Vagina (tissue), 2 donors: Measurements from ENCODE around the gene CLEC16A. TPM values are rescaled to one million over a fixed set of nuclear protein-coding genes. Genes with fewer than 3 reads are reported as not detected.
A peak's percentile ranks its signal among the peaks of the same experiment; 100 is the strongest.

ENCODE experiments used
- DNase-seq, 2 donors: peaks; one replicate each; pipeline ENCODE4 v3.0.0-alpha.2; 2017; ENCODE audit errors: extremely low spot score in 2 of 2
- H3K27ac ChIP-seq: fragments of 200-600 bp; sonication (generic); one replicate; pipeline ENCODE4 v1.5.1; 2019
- H3K27me3 ChIP-seq: fragments of 200-600 bp; sonication (generic); one replicate; pipeline ENCODE4 v1.5.1; 2019
- H3K36me3 ChIP-seq, 2 donors: fragments of 200-600 bp; sonication (generic); one replicate each; pipeline ENCODE4 v1.5.1; 2017 to 2019
- H3K4me1 ChIP-seq: fragments of 200-600 bp; sonication (generic); one replicate; pipeline ENCODE4 v1.5.1; 2019
- H3K4me3 ChIP-seq, 2 donors: fragments of 200-600 bp; sonication (generic); 1 replicate in 1 of 2; 2 replicates in 1 of 2; pipeline ENCODE4 v1.5.1; 2016 to 2019
- H3K9me3 ChIP-seq: fragments of 200-600 bp; sonication (generic); one replicate; pipeline ENCODE4 v1.5.1; 2019
- POLR2A ChIP-seq, 2 donors: fragments of 450-650 bp; IDR thresholded peaks; one replicate each; pipeline ENCODE4 v1.6.1; 2017; ENCODE audit warnings: antibody characterized with exemption in 2 of 2, mild to moderate bottlenecking in 2 of 2, moderate library complexity in 2 of 2
- POLR2AphosphoS5 ChIP-seq, 2 donors: sonication (generic); formaldehyde crosslinking; IDR thresholded peaks; one replicate each; pipeline ENCODE4 v1.9.0; 2017; ENCODE audit warnings: antibody characterized with exemption in 2 of 2, mild to moderate bottlenecking in 2 of 2, low read depth in 1 of 2; ENCODE audit not compliant: insufficient read depth in 1 of 2
- intact Hi-C: fragments of 100-400 bp; cut with DNase I; formaldehyde crosslinking; loops from one replicate; pipeline ENCODE4 v1.15.1; 2023
- total RNA-seq: library from RNA; depleted of rRNA; stranded (reverse); fragments of >200 nt; gene quantifications from one replicate; pipeline ENCODE4 v1.2.3, GENCODE V29; 2016
- TF ChIP-seq, protein P1 (sequence below), 3 experiments: fragments of 450-650 bp in 2 of 3; fragments of 200-600 bp in 1 of 3; sonication (generic) in 1 of 3; IDR thresholded peaks; one replicate each; pipeline ENCODE4 v1.5.1; 2017 to 2019; ENCODE audit warnings: antibody characterized with exemption in 3 of 3, mild to moderate bottlenecking in 2 of 3, moderate library complexity in 2 of 3

CLEC16A gene
- total RNA-seq, 1 donor from 2014 or later = 21.6 TPM

DNA sequence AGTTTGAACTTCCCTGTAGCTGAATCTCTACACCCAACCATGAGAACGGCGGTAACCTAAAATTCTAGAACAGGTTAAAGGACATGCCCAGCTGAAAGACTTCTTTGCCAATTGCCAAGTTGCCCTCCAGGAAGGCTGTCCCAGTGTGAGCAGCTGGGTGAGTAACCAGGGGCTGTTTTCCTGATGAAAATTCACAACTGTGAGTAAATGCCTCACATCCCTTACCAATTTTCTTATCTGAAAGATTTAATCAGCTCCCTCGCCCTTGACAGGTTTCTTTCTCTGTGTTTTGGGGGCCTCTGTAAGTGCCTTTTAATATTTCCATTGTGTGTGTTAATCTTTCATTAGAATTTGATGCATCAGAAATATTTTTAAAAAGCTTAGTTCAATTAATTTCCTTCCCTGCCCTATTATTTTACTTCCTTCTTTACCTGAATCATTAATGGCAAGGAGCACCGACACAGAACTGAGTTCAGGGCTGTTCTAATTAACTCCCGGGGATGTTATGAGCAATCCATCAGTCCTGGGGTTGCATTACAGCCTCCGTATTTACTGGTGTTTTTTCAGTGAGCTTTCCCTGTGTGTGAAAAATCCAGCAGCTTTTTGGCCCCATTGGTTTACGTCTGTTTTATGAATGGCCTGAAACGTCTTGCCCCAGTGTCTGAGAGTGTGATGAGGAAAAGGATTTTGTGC is 152.9 kb downstream of the CLEC16A start:
- peaks cover 53% of the 10 kb centered on the region for H3K4me1 ChIP-seq
- H3K4me3 ChIP-seq = no peak overlapping the region
- intact Hi-C loops = no loop called here
- no peaks in the 10 kb centered on the region for H3K27me3 ChIP-seq
- H3K9me3 ChIP-seq = no peaks in the 10 kb centered on the region
- no peaks in the 10 kb centered on the region for H3K36me3 ChIP-seq
- TF ChIP-seq POLR2AphosphoS5 (IDR thresholded peaks at IDR 0.05; ENCODE audit: insufficient read depth in 1 of 2, low read depth in 1 of 2) (no peak), POLR2A (IDR thresholded peaks at IDR 0.05) (no peak)
- TF ChIP-seq, protein P1, sequence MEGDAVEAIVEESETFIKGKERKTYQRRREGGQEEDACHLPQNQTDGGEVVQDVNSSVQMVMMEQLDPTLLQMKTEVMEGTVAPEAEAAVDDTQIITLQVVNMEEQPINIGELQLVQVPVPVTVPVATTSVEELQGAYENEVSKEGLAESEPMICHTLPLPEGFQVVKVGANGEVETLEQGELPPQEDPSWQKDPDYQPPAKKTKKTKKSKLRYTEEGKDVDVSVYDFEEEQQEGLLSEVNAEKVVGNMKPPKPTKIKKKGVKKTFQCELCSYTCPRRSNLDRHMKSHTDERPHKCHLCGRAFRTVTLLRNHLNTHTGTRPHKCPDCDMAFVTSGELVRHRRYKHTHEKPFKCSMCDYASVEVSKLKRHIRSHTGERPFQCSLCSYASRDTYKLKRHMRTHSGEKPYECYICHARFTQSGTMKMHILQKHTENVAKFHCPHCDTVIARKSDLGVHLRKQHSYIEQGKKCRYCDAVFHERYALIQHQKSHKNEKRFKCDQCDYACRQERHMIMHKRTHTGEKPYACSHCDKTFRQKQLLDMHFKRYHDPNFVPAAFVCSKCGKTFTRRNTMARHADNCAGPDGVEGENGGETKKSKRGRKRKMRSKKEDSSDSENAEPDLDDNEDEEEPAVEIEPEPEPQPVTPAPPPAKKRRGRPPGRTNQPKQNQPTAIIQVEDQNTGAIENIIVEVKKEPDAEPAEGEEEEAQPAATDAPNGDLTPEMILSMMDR (IDR thresholded peaks at IDR 0.05) = no peak
- DNase-seq = no peak
- no peak overlapping the region for H3K27ac ChIP-seq

DNA sequence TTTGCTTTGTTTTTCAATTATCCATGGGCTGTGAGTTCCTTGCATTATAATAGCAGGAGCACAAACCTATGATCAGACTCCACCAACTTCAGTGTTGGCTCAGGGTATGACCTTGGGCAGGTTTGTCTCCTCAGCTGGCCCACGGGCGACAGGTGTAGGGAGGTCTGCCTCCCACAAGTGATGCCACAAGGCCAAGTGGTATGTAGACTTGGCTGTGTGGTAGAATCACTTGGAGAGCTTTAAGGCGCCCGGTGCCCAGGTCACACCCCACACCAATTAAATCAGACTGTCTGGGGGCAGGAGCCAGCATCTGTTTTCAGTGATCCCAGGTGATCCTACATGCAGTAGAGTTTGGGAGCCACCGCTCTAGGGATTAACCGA is 153.4 kb downstream of the CLEC16A start:
- TF ChIP-seq POLR2A (IDR thresholded peaks at IDR 0.05) (no peak), POLR2AphosphoS5 (IDR thresholded peaks at IDR 0.05; ENCODE audit: insufficient read depth in 1 of 2, low read depth in 1 of 2) (no peak)
- TF ChIP-seq, protein P1 (IDR thresholded peaks at IDR 0.05) = no peak
- intact Hi-C loops = no loop called here
- DNase-seq = no peak
- Histone ChIP-seq H3K4me1 (peaks cover 53% of the 10 kb centered on the region), H3K9me3 (no peaks in the 10 kb centered on the region), H3K36me3 (no peaks in the 10 kb centered on the region), H3K4me3 (no peak overlapping the region), H3K27me3 (no peaks in the 10 kb centered on the region), H3K27ac (no peak overlapping the region)

DNA sequence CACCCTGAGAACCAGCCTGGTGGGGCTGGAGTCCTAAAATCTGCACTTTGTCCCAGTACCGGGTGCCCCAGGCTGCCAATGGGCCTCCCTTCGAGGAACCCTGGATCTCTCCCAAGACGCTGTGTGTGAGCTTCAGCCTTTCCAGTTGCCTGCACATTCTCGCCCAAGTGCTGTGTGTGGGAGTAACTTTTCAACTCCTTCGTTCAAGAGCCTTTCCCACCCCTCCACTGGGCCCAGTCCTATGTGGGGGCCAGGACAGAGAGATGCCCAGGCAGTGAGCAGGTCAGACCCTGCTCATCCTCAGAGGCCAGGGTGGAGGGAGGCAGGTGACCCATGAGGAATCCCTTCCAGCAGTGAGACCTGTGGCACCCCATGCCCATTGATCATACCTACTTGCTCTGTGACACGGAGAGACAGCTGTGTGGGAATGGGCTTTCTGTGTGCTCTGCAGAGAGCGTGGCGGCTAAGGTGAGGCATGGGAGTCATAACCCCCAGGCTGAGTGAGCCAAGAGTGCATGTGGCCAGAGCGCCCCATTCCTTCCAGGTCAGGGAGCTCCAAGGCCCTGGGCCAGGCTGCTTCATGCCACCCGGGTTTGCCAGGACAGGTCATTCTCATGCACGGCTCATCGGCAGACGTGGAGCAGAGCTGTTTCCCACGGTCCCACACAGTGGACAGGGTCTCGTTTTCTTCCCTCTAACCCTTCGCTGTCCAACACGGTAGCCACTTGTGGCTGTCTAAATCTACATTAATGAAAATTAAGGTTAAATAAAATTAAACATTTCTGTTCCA is 154.4 kb downstream of the CLEC16A start:
- TF ChIP-seq POLR2AphosphoS5 (IDR thresholded peaks at IDR 0.05; ENCODE audit: insufficient read depth in 1 of 2, low read depth in 1 of 2) (no peak), POLR2A (IDR thresholded peaks at IDR 0.05) (no peak)
- TF ChIP-seq, protein P1 (IDR thresholded peaks at IDR 0.05) = no peak
- Histone ChIP-seq H3K36me3 (no peaks in the 10 kb centered on the region), H3K9me3 (no peaks in the 10 kb centered on the region), H3K27me3 (no peaks in the 10 kb centered on the region), H3K4me1 (peaks cover 55% of the 10 kb centered on the region), H3K27ac (no peak overlapping the region), H3K4me3 (no peak overlapping the region)
- no peak for DNase-seq
- intact Hi-C loops = no loop called here

DNA sequence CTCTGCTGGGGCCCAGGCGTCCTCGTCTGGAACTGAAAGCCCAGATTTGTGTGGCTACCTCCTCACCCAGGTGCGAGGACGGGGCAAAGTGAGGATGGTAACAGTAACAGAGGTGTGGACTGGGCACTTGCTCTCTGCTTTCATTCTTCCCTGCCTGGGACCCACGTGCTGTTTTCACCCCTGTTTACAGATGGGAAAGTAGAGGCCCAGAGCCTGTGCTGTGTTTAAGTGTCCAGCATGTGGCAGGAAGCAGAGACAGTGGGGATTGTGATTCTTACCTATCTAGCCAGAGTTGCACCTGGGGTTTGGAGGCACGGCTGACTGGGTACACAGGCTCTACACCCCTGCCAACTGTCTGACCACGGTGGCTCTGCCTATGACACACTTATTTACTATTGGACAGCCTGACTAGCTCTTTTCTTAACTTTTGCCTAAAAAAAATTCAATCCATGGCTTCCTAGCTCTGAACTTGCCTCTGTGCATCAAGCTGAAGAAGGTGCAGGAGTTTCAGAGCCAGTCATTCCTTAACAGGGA is 155.4 kb downstream of the CLEC16A start:
- Histone ChIP-seq H3K36me3 (no peaks in the 10 kb centered on the region), H3K9me3 (no peaks in the 10 kb centered on the region), H3K27me3 (no peaks in the 10 kb centered on the region), H3K4me3 (no peak overlapping the region), H3K27ac (peak overlapping the region; percentile 79), H3K4me1 (peaks cover 55% of the 10 kb centered on the region)
- TF ChIP-seq, protein P1 (IDR thresholded peaks at IDR 0.05) = no peak
- no peak for TF ChIP-seq POLR2A (IDR thresholded peaks at IDR 0.05)
- no peak for TF ChIP-seq POLR2AphosphoS5 (IDR thresholded peaks at IDR 0.05; ENCODE audit: insufficient read depth in 1 of 2, low read depth in 1 of 2)
- DNase-seq = no peak
- intact Hi-C loops = loop anchor here (10.0 kb wide), 1 partner anchor 125 kb away; no protein-coding TSS in a partner anchor
